ENCODE measurements around the gene TEK. TPM values are rescaled to one million over a fixed set of nuclear protein-coding genes. Genes with fewer than 3 reads are reported as not detected.
A peak's percentile ranks its signal among the peaks of the same experiment; 100 is the strongest.

Gene TEK
- total RNA-seq, 1 donor from 2014 or later: not detected

DNA sequence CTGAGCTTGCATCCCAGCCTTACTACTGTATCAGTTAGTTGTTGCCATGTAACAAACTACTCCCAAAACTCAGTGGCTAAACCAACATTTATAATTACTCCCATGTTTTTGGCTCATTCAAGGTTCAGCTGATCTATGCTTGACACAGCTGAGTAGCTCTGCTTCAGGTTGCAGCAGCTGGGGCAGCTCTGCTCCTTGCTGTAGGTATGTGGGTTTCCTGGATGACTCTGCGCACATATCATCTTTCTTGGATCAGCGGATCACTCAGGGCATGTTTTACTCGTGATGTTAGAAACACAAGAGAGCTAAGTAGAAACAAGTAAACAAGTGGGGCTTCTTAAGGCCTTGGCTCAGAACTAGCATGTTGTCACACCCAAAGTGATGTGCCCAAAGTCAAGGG, 15.1 kb downstream of the TEK start:
- TF ChIP-seq, protein P1, sequence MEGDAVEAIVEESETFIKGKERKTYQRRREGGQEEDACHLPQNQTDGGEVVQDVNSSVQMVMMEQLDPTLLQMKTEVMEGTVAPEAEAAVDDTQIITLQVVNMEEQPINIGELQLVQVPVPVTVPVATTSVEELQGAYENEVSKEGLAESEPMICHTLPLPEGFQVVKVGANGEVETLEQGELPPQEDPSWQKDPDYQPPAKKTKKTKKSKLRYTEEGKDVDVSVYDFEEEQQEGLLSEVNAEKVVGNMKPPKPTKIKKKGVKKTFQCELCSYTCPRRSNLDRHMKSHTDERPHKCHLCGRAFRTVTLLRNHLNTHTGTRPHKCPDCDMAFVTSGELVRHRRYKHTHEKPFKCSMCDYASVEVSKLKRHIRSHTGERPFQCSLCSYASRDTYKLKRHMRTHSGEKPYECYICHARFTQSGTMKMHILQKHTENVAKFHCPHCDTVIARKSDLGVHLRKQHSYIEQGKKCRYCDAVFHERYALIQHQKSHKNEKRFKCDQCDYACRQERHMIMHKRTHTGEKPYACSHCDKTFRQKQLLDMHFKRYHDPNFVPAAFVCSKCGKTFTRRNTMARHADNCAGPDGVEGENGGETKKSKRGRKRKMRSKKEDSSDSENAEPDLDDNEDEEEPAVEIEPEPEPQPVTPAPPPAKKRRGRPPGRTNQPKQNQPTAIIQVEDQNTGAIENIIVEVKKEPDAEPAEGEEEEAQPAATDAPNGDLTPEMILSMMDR (conservative IDR thresholded peaks at IDR 0.05; ENCODE audit: low read depth, low read length): no peak
- H3K4me3 ChIP-seq (ENCODE audit: low read depth, low read length): no peak overlapping the region
- DNase-seq (ENCODE audit: low read depth): no peak

DNA sequence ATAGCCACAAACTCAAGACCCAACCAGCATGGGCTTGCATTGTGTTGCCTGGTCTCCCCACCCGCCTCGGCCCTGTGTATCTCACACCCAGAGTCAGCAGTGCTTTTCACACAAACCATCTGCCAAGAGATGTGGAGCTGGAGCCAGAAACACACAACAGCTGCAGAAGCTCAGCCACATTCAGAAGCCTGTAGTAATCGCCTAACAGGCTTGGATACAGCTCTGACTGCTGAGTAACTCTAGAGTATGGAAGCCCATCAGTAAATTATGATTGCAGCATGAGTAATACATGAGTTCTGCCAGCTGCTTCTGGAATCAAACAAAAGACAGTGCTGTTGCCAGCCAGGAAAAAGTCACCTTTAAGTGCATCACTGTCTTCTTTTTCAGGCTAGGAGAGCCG, 16.0 kb downstream of the TEK start:
- peak; percentile 55 for DNase-seq (ENCODE audit: low read depth)
- no peak overlapping the region for H3K4me3 ChIP-seq (ENCODE audit: low read depth, low read length)
- TF ChIP-seq, protein P1 (conservative IDR thresholded peaks at IDR 0.05; ENCODE audit: low read depth, low read length): no peak

DNA sequence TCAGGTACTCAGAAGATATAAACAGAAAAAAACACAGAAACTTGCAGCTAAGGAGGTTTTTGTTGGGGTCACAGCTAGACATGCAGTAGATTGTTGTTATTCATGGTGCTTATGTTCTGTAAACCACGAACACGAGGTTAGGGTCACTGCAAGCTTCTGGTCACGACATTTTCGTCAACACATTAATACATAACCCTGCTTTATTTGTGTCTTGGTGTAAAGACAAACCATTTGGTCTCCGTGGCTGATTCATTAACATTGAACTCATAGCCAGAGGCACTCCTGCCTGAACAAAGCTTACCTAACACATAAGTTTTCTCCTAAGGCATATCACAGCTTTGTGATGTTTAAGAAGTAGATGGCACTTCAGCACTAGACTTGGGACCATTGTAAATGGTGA, 16.9 kb downstream of the TEK start:
- H3K4me3 ChIP-seq (ENCODE audit: low read depth, low read length): no peak overlapping the region
- DNase-seq (ENCODE audit: low read depth): peak; percentile 36
- TF ChIP-seq, protein P1 (conservative IDR thresholded peaks at IDR 0.05; ENCODE audit: low read depth, low read length): no peak

DNA sequence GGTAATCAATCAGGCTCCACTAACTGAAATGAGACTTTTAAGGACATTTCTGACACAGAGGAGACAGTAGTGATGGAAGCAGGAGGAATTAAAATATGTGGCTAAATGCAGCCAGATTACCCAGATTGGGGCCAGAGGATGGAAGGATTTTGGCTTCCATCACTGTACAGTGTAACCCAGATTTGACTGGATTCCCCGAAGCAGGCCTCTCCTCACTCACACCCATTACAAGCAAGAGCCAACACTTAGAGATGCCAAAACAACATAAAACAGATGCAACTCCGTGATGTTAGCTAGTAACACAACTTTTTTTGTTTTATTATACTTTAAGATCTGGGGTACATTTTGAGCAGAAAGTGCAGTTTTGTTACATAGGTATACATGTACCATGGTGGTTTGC, 17.6 kb downstream of the TEK start:
- no peak overlapping the region for H3K4me3 ChIP-seq (ENCODE audit: low read depth, low read length)
- no peak for DNase-seq (ENCODE audit: low read depth)
- TF ChIP-seq, protein P1 (conservative IDR thresholded peaks at IDR 0.05; ENCODE audit: low read depth, low read length): no peak

- DNase-seq (ENCODE audit: low read depth): no peak
- no peak overlapping the region for H3K4me3 ChIP-seq (ENCODE audit: low read depth, low read length)
- TF ChIP-seq, protein P1 (conservative IDR thresholded peaks at IDR 0.05; ENCODE audit: low read depth, low read length): no peak
Observed at GRCh38 chr9:27129221-27129620, 20.2 kb downstream of the TEK start.

GRCh38 chr9:27131731-27132130, 22.7 kb downstream of the TEK start:
- DNase-seq (ENCODE audit: low read depth): no peak
- TF ChIP-seq, protein P1 (conservative IDR thresholded peaks at IDR 0.05; ENCODE audit: low read depth, low read length): no peak
- H3K4me3 ChIP-seq (ENCODE audit: low read depth, low read length): no peak overlapping the region

DNA sequence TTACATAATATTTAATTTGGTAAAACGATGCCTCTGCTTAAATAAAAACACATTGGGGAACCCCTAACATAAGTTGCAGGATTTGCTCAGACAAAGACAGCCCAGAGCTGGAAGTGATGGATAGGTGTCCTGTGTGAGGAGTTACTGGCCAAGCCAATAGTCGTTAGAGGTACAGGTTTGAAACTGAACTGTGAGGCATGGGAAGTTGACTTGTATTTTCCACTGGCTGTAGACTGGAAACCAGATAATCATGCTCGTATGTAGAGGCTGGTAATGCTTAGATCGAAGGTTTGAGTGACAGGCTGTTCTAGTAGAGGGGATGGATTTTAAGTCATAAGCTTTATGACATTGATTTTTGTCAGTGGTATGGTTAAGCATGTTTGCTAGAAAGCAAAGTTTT, 24.8 kb downstream of the TEK start:
- DNase-seq (ENCODE audit: low read depth): no peak
- no peak overlapping the region for H3K4me3 ChIP-seq (ENCODE audit: low read depth, low read length)
- TF ChIP-seq, protein P1 (conservative IDR thresholded peaks at IDR 0.05; ENCODE audit: low read depth, low read length): no peak
